Measurements from ENCODE around the gene MYNN.

MYNN gene

GRCh38 chr3:169836078-169836941 is 63.1 kb downstream of the MYNN start:
- DNase-seq = no peak

GRCh38 chr3:169836942-169837275 is 63.7 kb downstream of the MYNN start:
- no peak for DNase-seq

- no peak for DNase-seq
Observed at GRCh38 chr3:169838511-169839030, 65.4 kb downstream of the MYNN start.
